ENCODE data around the gene IER2. TPM values are rescaled to one million over a fixed set of nuclear protein-coding genes. Genes with fewer than 3 reads are reported as not detected.

Gene IER2
- total and polyA plus RNA-seq, 9 of the 15 experiments (the other 6 are each of a cell fraction or from before 2014, with no cell fraction given): 4.5 to 205 (median 23.7) TPM

- TF ChIP-seq HMGXB4 (CRISPR knock-in tag; IDR thresholded peaks at IDR 0.05): no peak
- TF ChIP-seq SMC3 (conservative IDR thresholded peaks at IDR 0.05; ENCODE audit: insufficient read depth, low read depth, low read length): no peak
- TF ChIP-seq, protein P1, sequence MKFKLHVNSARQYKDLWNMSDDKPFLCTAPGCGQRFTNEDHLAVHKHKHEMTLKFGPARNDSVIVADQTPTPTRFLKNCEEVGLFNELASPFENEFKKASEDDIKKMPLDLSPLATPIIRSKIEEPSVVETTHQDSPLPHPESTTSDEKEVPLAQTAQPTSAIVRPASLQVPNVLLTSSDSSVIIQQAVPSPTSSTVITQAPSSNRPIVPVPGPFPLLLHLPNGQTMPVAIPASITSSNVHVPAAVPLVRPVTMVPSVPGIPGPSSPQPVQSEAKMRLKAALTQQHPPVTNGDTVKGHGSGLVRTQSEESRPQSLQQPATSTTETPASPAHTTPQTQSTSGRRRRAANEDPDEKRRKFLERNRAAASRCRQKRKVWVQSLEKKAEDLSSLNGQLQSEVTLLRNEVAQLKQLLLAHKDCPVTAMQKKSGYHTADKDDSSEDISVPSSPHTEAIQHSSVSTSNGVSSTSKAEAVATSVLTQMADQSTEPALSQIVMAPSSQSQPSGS (CRISPR knock-in tag; IDR thresholded peaks at IDR 0.05): no peak
- no peak for TF ChIP-seq BRCA1 (IDR thresholded peaks at IDR 0.05)
- TF ChIP-seq BRCA1 (CRISPR knock-in tag; IDR thresholded peaks at IDR 0.05): no peak
- no peak for TF ChIP-seq ZNF583 (CRISPR knock-in tag; IDR thresholded peaks at IDR 0.05)
- TF ChIP-seq DLX4 (CRISPR knock-in tag; IDR thresholded peaks at IDR 0.05): no peak
- no peak for TF ChIP-seq ZNF324 (CRISPR knock-in tag; IDR thresholded peaks at IDR 0.05)
Measured at GRCh38 chr19:13151605-13152355, 1.6 kb downstream of the IER2 start (continued).
